ENCODE data around the gene CLIC4.
"Not testable (repeated sequence)": the region's sequence is repeated elsewhere in the genome, so short reads cannot be mapped to it uniquely, and the experiment has no call there.

CLIC4 gene

DNA sequence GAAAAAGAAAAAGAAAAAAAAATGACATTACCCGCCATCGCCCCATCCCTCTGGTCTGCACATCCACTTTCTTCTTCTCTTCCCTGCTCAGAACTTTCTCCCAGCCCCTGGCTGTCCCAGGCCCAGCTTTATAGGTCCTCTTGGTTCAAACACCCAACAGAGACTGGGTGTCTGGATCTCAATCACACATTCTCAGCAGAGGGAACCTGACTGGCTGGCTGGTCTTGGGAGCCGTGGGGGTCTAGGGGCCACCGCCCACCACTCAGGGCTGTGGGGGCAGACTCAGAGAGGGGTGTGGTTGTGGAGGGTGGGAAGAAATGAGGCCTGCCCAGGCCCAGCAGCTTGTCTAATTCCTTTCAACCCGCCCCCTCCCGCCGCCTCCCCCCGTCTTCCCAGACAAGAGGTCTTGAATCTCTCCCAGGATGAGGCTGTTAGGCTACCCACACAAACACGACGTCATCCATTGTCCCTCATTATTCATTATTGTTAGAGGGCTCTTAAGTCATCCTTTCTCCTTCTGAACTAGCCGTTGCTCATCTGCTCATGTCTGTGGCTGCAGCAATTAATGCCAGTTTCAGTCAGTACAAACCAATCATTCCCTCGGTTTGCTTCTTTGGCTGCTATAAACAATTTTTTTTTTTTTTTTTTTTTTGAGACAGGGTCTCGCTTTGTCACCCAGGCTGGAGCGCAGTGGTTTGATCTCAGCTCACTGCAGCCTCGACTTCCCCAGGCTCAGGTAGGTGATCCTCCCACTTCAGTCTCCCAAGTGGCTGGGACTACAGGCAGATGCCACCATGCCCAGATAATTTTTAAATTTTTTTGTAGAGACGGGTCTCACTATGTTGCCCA is 40.6 kb upstream of the CLIC4 start:
- FAIRE-seq: no peak
- DNase-seq (ENCODE audit: insufficient read length, low spot score): no peak
- TF ChIP-seq, protein P1, sequence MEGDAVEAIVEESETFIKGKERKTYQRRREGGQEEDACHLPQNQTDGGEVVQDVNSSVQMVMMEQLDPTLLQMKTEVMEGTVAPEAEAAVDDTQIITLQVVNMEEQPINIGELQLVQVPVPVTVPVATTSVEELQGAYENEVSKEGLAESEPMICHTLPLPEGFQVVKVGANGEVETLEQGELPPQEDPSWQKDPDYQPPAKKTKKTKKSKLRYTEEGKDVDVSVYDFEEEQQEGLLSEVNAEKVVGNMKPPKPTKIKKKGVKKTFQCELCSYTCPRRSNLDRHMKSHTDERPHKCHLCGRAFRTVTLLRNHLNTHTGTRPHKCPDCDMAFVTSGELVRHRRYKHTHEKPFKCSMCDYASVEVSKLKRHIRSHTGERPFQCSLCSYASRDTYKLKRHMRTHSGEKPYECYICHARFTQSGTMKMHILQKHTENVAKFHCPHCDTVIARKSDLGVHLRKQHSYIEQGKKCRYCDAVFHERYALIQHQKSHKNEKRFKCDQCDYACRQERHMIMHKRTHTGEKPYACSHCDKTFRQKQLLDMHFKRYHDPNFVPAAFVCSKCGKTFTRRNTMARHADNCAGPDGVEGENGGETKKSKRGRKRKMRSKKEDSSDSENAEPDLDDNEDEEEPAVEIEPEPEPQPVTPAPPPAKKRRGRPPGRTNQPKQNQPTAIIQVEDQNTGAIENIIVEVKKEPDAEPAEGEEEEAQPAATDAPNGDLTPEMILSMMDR (IDR thresholded peaks at IDR 0.05; ENCODE audit: insufficient read depth, missing control alignments): no peak

DNA sequence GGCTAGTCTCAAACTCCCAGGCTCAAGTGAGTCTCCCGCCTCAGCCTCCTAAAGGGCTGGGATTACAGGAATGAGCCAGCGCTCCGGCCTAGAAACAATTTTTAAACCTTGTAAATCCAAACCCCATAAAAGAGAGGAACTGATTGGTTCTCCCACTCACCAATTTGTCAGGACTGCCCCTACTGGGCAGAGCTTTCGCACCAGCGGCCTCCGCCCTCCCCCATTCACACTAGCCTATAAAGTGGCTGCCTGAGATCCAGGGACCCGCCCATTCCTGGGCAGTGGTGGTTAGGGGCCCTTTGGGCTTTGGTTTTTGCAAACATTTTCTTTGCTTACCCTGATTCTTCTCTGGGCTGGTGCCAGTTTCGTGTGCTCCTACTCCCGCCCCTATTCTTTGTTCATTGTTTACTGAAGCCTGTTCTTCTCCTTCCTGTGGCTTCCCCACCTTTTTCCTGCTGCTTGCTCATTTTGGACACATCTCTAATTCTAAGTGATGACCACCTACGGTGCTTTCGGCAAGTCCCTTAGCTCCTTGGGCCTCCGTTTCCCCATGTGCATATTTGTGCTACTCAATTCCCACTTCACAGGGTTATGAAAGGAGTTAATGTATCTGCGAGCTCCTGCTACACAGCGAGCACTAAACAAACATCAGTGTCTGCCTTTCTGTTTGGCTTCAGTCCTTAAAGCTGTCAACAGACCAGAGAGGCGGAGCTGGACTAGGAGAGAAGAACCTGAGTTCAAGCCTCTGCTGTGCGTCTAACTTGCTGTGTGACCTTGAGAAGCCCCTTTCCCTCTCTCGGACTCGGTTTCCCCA is 39.8 kb upstream of the CLIC4 start:
- TF ChIP-seq, protein P1 (IDR thresholded peaks at IDR 0.05; ENCODE audit: insufficient read depth, missing control alignments): no peak
- FAIRE-seq (no peak), DNase-seq (ENCODE audit: insufficient read length, low spot score) (no peak)

DNA sequence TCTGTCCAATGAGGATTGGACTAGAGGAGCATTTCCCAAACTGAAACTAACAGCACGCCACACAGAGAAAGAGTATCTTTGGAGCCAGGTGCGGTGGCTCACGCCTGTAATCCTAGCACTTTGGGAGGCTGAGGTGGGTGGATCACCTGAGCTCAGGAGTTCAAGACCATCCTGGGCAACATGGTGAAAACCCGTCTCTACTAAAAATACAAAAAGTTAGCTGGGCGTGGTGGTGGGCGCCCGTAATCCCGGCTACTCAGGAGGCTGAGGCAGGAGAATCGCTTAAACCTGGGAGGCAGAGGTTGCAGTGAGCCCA is 39.2 kb upstream of the CLIC4 start:
- not testable (repeated sequence) for DNase-seq (ENCODE audit: insufficient read length, low spot score)

DNA sequence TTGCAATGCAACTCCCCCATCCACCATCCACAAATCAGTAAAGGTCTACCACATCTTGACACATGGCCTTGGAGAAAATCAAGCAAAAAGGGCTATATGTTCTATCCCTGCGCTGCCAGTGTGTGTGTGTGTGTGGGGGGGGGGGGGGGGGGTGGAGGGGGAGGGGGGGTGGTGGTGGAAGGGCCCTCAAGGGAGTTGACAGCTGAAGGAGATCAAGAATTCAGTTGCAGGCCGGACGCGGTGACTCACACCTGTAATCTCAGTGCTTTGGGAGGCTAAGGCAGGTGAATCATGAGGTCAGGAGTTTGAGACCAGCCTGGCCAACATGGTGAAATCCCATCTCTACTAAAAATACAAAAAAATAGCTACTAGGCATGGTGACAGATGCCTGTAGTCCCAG is 37.6 kb upstream of the CLIC4 start:
- DNase-seq (ENCODE audit: insufficient read length, low spot score) (no peak), FAIRE-seq (no peak)

More for the DNA sequence above, 39.2 kb upstream of the CLIC4 start:
- not testable (repeated sequence) for FAIRE-seq

DNA sequence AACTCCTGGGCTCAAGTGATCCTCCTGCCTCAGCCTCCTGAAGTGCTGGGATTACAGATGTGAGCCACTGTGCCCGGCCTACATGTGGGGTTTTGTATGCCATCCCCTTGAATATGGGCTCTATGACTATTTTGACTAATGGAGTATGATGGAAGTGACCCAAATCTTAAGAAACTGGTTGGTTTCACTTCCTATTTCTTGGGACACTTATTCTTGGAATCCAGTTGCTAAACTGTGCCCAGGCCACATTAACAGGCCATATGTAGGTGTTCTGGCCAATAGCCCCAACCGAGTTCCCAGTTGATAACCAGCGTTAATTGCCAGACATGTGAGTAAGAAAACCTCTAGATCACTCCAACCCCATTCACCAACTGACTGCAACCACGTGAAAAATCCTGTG is 36.3 kb upstream of the CLIC4 start:
- DNase-seq (ENCODE audit: insufficient read length, low spot score) (no peak), FAIRE-seq (no peak)
- TF ChIP-seq, protein P1 (IDR thresholded peaks at IDR 0.05; ENCODE audit: insufficient read depth, missing control alignments): no peak

More for the DNA sequence above, 37.6 kb upstream of the CLIC4 start:
- TF ChIP-seq, protein P1 (IDR thresholded peaks at IDR 0.05; ENCODE audit: insufficient read depth, missing control alignments): no peak

DNA sequence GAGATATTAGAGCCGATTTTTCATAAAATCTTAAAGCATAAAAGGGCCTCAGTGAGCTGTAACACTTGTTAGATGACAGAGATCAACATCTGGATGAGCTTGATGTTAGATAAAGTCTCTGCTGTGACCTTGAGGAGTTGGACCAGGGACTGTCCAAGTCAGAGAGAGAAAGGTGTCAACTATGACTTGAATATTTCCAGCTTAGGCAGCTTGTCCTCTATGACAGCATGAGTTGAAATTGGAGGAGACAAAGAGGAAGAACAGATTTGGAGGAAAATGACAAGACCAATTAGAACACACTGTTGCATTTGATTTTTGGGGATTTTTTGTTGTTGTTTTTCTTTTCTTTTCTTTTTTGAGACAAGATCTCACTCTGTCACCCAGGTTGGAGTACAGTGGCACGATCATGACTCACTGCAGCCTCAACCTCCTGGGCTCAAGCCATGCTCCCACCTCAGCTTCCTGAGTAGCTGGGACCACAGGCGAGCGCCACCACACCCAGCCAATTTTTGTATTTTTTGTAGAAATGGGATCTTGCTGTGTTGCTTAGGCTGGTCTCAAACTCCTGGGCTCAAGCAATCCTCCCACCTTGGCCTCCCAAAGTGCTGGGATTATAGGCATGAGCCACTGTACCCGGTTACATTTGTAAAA is 35.3 kb upstream of the CLIC4 start:
- DNase-seq (ENCODE audit: insufficient read length, low spot score) (no peak), FAIRE-seq (no peak)
- TF ChIP-seq, protein P1 (IDR thresholded peaks at IDR 0.05; ENCODE audit: insufficient read depth, missing control alignments): no peak

DNA sequence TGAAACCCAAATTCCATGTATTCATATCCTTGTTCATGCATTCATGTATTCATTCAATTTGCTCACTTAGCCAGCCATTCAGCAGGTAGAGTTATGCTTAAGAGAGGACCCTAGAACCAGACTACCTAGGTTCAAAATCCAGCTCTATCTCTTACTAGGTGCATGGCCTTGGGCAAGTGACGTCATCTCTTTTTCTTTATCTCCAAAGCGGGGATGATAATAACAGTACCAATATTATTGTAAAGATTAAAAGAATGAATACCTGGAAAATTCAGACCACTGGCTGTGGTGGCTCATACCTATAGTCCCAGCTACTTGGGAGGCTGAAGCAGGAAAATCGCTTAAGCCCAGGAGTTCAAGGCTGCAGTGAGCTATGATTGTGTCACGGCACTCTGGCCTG is 33.9 kb upstream of the CLIC4 start:
- FAIRE-seq: no peak
- TF ChIP-seq, protein P1 (IDR thresholded peaks at IDR 0.05; ENCODE audit: insufficient read depth, missing control alignments): no peak
- DNase-seq (ENCODE audit: insufficient read length, low spot score): no peak
